Measurements from ENCODE around the gene TACR3.
"Not testable (repeated sequence)": the region's sequence is repeated elsewhere in the genome, so short reads cannot be mapped to it uniquely, and the experiment has no call there.

Gene TACR3, protein sequence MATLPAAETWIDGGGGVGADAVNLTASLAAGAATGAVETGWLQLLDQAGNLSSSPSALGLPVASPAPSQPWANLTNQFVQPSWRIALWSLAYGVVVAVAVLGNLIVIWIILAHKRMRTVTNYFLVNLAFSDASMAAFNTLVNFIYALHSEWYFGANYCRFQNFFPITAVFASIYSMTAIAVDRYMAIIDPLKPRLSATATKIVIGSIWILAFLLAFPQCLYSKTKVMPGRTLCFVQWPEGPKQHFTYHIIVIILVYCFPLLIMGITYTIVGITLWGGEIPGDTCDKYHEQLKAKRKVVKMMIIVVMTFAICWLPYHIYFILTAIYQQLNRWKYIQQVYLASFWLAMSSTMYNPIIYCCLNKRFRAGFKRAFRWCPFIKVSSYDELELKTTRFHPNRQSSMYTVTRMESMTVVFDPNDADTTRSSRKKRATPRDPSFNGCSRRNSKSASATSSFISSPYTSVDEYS

GRCh38 chr4:103719830-103720207, at the start of gene TACR3:
Gene TACR3, minus strand, starts transcription at chr4:103719985. Its CDS starts 310 bp downstream, at chr4:103719675.
- no peak for DNase-seq (ENCODE audit: low spot score)

GRCh38 chr4:103757631-103758030, 37.8 kb upstream of the TACR3 start:
- no peak for DNase-seq (ENCODE audit: low spot score)

- DNase-seq (ENCODE audit: low spot score), result no peak
These were observed 37.0 kb upstream of the TACR3 start for GRCh38 chr4:103756741-103757140.

DNA sequence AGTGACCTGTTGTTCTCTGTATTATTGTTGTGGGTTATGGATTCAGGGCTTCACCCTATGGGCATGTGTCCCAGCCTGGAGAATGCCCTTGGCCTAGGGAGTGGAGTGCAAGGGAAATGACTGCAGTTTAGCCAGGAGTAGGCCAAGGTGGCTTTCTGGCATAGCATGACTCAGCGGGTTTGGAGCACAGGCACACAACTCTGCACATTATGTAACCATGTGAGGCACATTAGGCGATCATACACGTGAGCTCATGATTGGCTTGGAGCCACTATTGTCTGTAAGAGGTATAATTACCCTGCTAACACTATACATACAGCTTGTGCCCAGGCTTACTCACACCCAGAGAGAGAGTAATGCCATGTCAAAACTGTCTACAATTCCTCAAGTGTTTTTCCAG, 35.1 kb upstream of the TACR3 start:
- no peak for DNase-seq (ENCODE audit: low spot score)

DNA sequence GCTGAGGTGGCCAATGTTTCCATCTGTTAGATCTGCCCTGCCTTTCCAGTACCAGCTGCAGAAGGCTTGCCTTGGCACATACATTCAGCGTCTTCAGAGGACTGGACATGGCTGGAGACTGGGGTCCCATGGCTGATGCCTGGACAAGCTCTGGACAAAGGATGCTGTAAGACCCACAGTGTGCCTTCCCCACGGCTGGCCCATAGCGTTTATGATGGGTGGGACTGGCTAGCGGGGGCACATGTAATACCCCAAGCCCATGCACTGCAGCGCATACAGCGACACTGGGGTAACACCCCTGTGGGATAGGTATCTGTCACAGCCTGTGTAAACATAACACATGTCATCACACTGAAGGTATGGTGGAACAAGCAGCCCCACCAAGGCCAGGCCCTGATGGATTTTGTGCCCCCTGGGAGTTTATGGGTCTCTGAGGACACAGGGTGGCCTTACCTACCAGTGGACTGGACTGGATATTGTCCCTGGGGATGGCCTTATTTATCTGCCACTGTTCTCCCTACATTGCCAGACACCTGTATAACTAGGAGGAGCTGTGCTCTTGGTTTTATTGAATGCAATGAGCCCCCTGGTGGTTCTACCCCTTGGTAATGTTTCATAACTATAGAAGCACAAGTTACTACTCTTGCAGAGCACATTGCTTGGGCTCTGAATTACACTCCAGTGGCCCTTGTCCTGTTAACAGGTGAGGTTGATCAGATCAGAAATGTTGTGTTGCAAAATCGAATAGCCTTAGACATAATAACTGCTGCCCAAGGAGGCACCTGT, 34.3 kb upstream of the TACR3 start:
- DNase-seq (ENCODE audit: low spot score), result no peak

GRCh38 chr4:103723150-103723549, 3.4 kb upstream of the TACR3 start:
- DNase-seq (ENCODE audit: low spot score), result not testable (repeated sequence)

DNA sequence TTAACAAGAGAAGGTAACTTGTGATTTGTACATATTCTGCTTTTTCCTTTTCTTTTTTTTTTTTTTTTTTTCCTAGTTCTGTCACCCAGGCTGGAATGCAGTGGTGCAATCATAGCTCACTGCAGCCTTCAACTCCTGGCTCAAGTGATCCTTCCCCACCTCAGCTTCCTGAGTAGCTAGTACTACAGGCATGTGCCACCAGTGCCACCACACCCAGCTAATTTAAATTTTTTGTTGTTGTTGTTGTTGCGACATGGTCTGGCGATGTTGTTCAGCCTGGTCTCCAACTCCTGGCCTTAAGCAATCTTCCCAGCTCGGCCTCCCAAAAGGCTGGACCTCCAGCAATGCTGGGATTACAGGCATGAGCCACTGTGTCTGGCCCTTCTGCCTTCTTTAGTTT, 1.5 kb upstream of the TACR3 start:
- DNase-seq (ENCODE audit: low spot score), result no peak

- DNase-seq (ENCODE audit: low spot score), result no peak
These were observed 876 bp upstream of the TACR3 start for GRCh38 chr4:103720661-103721060.

DNA sequence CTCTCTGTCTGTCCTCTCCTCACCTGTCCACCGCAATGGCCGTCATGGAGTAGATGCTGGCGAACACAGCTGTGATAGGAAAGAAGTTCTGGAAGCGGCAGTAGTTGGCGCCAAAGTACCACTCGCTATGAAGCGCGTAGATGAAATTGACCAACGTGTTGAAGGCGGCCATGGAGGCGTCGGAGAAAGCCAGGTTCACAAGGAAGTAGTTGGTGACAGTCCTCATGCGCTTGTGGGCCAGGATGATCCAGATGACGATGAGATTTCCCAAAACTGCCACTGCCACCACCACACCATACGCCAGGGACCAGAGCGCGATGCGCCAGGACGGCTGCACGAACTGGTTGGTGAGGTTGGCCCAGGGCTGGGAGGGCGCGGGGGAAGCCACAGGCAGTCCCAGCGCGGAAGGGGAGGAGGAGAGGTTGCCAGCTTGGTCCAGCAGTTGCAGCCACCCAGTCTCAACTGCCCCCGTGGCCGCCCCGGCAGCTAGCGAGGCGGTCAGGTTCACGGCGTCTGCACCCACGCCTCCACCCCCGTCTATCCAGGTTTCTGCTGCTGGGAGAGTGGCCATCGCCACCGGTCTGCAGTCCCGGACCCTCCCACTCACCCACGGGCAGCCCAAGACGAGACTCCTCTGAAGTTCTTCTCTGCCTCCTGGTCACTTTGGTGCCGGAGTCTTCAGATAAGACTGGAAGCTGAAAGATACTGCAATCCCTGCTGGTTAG, 518 bp downstream of the TACR3 start:
- no peak for DNase-seq (ENCODE audit: low spot score)

GRCh38 chr4:103692615-103693014, 27.2 kb downstream of the TACR3 start:
- DNase-seq (ENCODE audit: low spot score), result no peak

GRCh38 chr4:103673983-103674382, 45.8 kb downstream of the TACR3 start:
- no peak for DNase-seq (ENCODE audit: low spot score)

DNA sequence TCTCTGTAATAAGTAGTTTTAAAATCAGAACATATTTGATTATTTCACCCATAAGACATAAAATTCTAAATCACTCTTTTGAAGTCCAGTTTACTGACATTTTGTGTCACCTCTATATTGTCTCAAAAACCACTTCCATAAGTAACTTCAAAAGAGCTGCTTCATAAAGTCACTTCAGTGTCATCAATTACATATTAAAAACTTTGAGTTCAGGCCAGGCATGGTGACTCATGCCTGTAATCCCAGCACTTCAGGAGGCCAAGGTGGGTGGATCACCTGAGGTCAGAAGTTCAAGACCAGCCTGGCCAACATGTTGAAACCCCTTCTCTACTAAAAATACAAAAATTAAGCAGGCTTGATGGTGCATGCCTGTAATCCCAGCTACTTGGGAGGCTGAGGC, 53.0 kb downstream of the TACR3 start:
- not testable (repeated sequence) for DNase-seq (ENCODE audit: low spot score)

DNA sequence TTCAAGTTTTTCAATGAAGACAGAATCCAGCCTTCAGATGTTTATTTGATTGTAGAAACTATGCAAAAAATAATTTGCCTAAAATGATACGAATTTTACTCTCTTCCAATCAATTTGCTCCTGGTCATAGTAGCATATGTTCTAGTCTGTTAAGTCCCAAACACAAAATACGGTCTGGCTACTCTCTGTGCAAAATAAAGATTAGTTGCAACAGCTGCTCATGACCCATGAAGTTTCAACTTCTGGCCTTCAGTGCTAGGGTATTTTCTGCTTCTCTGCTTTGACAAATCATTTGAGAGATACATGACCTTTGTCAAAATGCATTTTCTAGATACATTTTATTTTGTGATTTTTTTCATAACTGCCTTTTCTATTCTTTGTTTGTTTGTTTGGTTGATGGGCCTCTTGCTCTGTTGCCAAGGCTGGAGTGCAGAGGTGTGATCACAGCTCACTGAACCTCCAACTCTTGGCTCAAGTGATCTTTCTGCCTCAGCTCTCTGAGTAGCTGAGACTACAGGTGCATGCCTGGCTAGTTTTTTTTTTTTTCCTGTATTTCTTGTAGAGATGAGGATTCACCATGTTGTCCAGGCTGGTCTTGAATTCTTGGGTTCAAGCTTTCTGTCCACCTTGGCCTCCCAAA, 55.2 kb downstream of the TACR3 start:
- no peak for DNase-seq (ENCODE audit: low spot score)

DNA sequence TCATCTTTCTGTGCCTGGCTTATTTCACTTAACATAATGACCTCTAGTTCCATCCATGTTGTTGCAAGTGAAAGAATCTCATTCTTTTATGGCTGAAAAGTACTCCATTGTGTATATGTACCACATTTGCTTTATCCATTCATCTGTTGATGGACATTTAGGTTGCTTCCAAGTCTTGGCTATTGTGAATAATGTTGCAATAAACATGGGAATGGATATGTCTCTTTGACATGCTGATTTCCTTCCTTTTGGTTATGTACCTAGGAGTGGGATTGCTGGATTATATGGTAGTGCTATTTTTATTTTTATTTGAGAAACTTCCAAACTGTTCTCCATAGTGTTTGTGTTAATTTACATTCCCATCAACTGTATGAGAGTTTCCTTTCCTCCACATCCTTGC, 71.2 kb downstream of the TACR3 start:
- DNase-seq (ENCODE audit: low spot score), result no peak

DNA sequence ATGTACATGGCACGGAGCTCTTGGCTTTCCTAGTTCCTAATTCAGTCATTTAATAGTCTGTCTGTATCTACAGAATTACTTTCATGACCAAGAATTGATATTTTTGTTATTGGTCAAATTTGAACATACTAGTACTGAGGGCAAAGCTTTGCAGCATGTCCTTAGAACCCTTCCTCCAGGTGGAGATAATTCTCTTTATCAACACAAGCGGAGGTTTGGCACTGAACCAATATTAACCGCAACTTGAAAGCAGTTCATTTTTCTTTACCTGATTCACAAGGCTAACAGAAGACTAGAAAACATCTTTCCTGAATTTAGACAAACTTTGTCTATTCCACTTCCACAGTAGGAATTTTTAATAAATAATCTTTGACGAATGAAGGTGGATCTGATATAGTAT, 73.8 kb downstream of the TACR3 start:
- DNase-seq (ENCODE audit: low spot score), result no peak

- no peak for DNase-seq (ENCODE audit: low spot score)
These were observed 85.5 kb downstream of the TACR3 start for GRCh38 chr4:103634236-103634635.

DNA sequence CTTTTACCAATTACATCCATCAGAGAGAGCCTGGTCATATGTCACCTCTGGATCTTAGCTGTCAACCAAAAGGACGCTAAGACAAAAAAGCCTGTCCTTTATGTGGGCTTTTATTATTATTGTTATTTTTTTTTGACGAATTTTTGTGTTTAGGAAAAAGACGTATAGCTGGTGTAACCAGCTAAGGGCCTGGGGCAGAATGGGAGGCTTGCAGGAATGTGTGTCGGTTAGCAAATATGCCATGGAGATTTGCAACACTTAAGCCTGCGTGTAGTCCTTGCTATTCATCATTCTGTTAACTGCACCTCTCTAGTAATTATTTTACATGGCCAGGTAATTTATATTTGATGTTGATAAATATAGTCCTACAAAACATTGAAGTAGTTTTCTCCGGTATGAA, 93.5 kb downstream of the TACR3 start:
- DNase-seq (ENCODE audit: low spot score), result no peak

- no peak for DNase-seq (ENCODE audit: low spot score)
These were observed 127.9 kb downstream of the TACR3 start for GRCh38 chr4:103591841-103592240.

- no peak for DNase-seq (ENCODE audit: low spot score)
These were observed 152.2 kb downstream of the TACR3 start for GRCh38 chr4:103567591-103567990.

DNA sequence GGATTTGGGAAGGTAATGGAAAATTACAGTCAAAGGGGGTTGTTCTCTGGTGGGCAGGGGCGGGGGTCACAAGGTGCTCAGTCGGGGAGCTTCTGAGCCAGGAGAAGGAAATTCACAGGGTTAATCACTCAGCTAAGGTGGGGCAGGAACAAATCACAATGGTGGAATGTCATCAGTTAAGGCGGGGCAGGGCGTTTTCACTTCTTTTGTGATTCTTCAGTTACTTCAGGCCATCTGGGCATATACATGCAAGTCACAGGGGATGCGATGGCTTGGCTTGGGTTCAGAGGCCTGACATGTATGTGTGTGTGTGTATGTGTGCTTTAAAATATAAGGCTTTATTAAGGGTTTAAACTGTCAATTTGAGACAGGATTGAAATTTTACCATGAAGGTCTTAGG, 160.6 kb downstream of the TACR3 start:
- DNase-seq (ENCODE audit: low spot score), result not testable (repeated sequence)

All from HuH-7.5 (cell line).